Measurements from ENCODE around the gene FH. TPM values are rescaled to one million over a fixed set of nuclear protein-coding genes. Genes with fewer than 3 reads are reported as not detected.
A peak's percentile ranks its signal among the peaks of the same experiment; 100 is the strongest.

Gene FH
- total and polyA plus RNA-seq, 12 donors, result 169 to 268 (median 253) TPM

DNA sequence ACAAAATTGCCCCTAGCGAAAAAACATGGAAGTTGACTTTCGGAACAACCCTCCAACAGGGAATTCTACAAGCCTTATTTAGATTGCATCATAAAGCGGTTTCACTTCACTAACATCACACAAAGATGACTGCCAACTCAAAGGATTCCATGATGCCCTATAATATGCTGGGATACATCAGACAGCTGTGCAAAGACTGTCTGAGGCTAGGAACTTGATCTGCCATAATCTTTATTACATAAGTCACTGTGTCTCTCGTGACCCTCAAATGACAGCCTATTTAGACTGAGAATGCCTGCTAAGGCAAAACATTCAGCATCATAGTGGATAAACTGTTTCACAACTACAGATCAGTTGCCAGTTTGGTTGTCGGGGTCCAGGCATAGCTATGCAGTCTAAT, 23.8 kb downstream of the FH start:
- H3K36me3 ChIP-seq, result peaks cover 0 to 78% (median 42%) of the 10 kb centered on the region in 9 donors
- intact Hi-C loops (cut with DNase I), result no loop called here
- no peaks in the 10 kb centered on the region for H3K9me3 ChIP-seq
- DNase-seq (no peak), ATAC-seq (no peak)
- no peak overlapping the region for H3K4me3 ChIP-seq
- H3K27ac ChIP-seq, result no peak overlapping the region
- 93 to 96% methylated on average over 5 of the region's 5 CpGs for WGBS, 2 donors
- TF ChIP-seq CTCF (IDR thresholded peaks at IDR 0.05), result no peak
- no peaks in the 10 kb centered on the region for H3K27me3 ChIP-seq
- peaks cover 0 to 2% (median 0%) of the 10 kb centered on the region in 9 donors for H3K4me1 ChIP-seq

GRCh38 chr1:241488739-241489138, 30.8 kb downstream of the FH start:
- intact Hi-C loops (cut with DNase I), result loop anchor here in 1 of 10 donors (10.0 kb wide), 1 partner anchor 754 kb away; no protein-coding TSS in a partner anchor
- H3K4me1 ChIP-seq, result peaks cover 0 to 3% (median 0%) of the 10 kb centered on the region in 9 donors
- H3K36me3 ChIP-seq, result peaks cover 0 to 8% (median 0%) of the 10 kb centered on the region in 9 donors
- no peak overlapping the region for H3K27ac ChIP-seq
- no peak overlapping the region for H3K4me3 ChIP-seq
- 91 to 96% methylated on average over 1 of the region's 1 CpG for WGBS, 2 donors
- no peaks in the 10 kb centered on the region for H3K27me3 ChIP-seq
- no peaks in the 10 kb centered on the region for H3K9me3 ChIP-seq
- ATAC-seq, result no peak
- DNase-seq, result no peak
- no peak for TF ChIP-seq CTCF (IDR thresholded peaks at IDR 0.05)

GRCh38 chr1:241485554-241485992, 34.0 kb downstream of the FH start:
- no peaks in the 10 kb centered on the region for H3K27me3 ChIP-seq
- WGBS, 2 donors, result 81 to 90% methylated on average over 4 of the region's 4 CpGs
- intact Hi-C loops (cut with DNase I), result loop anchor here in 1 of 10 donors (10.0 kb wide), 1 partner anchor 751 kb away; no protein-coding TSS in a partner anchor
- no peak for ATAC-seq
- no peak overlapping the region for H3K27ac ChIP-seq
- no peaks in the 10 kb centered on the region for H3K4me1 ChIP-seq
- H3K4me3 ChIP-seq, result no peak overlapping the region
- no peaks in the 10 kb centered on the region for H3K36me3 ChIP-seq
- no peak for DNase-seq
- no peaks in the 10 kb centered on the region for H3K9me3 ChIP-seq
- peak in 1 of 9 donors; percentile 20 for TF ChIP-seq CTCF (IDR thresholded peaks at IDR 0.05)

GRCh38 chr1:241485145-241485544, 34.4 kb downstream of the FH start:
- Histone ChIP-seq H3K4me1 (no peaks in the 10 kb centered on the region), H3K4me3 (no peak overlapping the region), H3K36me3 (no peaks in the 10 kb centered on the region), H3K9me3 (no peaks in the 10 kb centered on the region), H3K27me3 (no peaks in the 10 kb centered on the region), H3K27ac (no peak overlapping the region)
- WGBS, 2 donors, result 95 to 97% methylated on average over 3 of the region's 3 CpGs
- TF ChIP-seq CTCF (IDR thresholded peaks at IDR 0.05), result no peak
- ATAC-seq (no peak), DNase-seq (no peak)
- intact Hi-C loops (cut with DNase I), result loop anchor here in 1 of 10 donors (10.0 kb wide), 1 partner anchor 750 kb away; no protein-coding TSS in a partner anchor

Data from heart right ventricle (tissue), 16 donors.